Middle frontal gyrus (tissue), 1 donor: ENCODE measurements around the gene PSMB3.

Source experiments
- DNase-seq: peaks from one replicate; pipeline ENCODE4 v3.0.0-alpha.2; 2015; ENCODE audit warnings: low spot score; ENCODE audit errors: extremely low spot score

PSMB3 gene

DNA sequence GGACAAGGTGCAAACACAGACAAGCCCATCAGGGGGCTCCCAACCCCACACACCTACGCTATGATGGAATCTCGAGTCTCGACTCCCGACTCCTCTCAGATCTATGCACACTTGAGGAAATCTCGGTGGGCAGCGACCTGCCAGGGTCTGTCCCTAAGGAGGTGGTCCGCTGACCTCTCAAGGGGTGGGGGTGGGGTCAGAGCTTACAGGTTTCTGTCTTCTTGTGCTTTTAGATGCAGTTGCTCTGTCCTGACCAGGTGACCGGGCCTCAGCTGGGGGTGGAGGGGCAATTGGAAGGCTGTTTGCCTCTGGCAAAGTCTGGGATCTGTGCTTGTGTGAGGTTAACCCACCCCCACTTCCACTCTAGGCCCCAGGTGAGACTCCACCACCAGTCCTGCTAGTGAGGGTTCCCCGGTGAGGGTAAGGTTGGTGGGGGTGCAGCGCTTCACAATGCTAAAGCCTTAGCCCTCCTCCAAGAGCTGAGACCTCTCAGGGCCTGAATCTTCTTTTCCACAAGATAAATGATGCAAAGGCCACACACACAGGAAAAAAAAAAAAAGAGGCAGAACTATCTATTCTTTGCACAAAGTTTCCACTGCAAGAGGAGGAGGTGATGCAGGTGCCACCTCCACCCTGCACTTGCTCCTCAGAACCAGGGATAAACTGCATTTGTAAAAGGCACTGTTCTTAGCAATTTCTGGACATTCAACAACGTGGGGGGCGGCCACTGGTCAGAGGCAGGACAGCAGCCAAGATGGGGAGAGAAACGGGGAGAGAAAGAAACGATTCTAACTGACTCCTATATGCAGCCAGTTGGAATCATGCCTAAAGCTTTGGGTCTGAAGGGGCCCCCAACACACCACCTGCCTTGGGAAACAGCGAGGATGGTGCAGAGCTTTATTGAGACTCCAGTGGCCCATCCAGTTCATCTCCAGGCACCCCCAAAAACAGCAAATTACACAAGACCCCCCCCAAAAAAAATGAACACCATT lies 18.3 kb upstream of the PSMB3 start:
- no peak for DNase-seq

GRCh38 chr17:38735161-38735997 lies 17.2 kb upstream of the PSMB3 start:
- no peak for DNase-seq

GRCh38 chr17:38738007-38738662 lies 14.4 kb upstream of the PSMB3 start:
- no peak for DNase-seq

DNA sequence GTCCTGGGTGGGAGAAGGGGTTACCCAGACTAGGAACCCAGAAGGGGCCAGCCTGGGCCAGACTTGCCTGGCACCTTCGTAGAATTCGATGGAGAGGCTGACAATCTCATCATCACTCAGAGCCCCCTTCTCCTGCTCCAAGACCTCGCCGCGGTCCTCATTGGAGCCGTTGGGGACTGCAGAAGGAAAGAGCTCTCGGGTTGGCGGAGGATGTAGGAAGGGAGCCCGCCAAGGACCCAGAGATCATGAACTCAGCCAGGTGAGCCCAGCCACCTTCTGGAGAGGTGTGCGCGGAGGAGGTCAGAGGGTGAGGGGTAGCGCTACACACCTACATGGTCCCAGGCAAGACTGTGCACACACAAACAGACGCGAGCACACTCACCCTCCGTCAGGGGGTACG lies 13.9 kb upstream of the PSMB3 start:
- no peak for DNase-seq

DNA sequence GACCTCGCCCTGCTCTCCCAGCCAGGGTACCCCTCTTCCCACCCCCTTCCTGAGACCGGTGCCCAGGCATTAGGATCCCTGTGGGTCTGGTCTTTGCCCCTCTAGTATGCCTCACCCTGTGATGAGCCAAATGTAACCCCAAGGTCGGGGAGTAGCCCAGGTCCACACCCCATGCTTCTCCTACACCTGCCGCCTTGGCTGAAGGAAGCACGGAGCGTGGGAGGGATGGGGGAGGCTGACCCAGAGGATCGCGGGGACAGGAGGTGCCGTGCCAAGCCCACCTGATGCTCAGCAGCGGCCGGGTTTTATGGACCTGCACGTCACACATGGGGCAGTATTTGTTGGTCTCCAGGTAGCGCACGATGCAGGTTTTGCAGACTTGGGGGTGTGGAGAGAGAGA lies 13.2 kb upstream of the PSMB3 start:
- DNase-seq, result no peak

- no peak for DNase-seq
Observed at GRCh38 chr17:38740044-38740443, 12.5 kb upstream of the PSMB3 start.

GRCh38 chr17:38740806-38741205 lies 11.7 kb upstream of the PSMB3 start:
- DNase-seq, result no peak

GRCh38 chr17:38741461-38741860 lies 11.1 kb upstream of the PSMB3 start:
- no peak for DNase-seq

DNA sequence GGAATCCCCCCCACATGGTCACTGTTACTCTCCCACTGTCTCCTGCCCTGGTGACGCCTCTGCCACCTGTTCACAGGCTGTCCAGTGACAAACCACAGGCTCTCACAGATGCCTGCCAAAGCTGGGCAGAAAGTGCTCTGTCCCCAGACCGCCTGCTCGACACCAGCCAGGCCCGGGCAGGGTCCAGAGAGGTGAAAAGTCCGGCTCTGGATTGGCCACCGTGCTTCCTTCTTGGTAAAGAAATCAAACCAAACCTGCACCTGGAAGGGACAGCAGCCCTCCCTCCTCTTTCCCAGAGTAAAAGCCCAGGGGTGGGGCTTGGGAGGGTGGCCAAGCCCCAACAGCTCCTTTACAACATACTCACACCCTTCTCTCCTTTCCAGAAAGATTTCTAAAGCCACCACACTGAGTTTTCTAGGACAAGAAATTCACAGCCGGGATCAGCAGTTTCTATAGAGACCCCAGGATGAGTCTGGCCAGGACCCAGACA lies 10.6 kb upstream of the PSMB3 start:
- DNase-seq, result no peak

- no peak for DNase-seq
Observed at GRCh38 chr17:38742411-38743308, 9.9 kb upstream of the PSMB3 start.

- DNase-seq, result no peak
Observed at GRCh38 chr17:38743556-38744171, 8.9 kb upstream of the PSMB3 start.

DNA sequence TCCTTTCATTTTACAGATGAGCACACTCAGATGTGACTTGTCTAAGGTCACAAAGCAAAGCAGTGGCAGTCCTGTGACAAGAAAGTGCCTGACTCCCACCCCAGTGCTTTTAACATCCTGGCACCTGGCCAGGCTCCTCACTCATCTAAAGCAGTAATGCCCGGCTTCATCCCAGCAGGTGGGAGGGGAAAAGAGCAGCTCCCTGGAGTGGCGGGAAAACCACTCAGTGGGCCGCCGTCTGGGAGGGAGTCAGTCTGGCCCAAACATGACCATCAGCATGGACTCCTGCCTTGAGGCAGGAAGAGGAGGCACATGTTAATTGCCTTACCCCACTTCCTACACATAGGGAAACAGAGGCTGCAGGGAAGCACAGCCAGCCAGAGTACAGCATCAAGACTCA lies 7.0 kb upstream of the PSMB3 start:
- DNase-seq, result no peak

DNA sequence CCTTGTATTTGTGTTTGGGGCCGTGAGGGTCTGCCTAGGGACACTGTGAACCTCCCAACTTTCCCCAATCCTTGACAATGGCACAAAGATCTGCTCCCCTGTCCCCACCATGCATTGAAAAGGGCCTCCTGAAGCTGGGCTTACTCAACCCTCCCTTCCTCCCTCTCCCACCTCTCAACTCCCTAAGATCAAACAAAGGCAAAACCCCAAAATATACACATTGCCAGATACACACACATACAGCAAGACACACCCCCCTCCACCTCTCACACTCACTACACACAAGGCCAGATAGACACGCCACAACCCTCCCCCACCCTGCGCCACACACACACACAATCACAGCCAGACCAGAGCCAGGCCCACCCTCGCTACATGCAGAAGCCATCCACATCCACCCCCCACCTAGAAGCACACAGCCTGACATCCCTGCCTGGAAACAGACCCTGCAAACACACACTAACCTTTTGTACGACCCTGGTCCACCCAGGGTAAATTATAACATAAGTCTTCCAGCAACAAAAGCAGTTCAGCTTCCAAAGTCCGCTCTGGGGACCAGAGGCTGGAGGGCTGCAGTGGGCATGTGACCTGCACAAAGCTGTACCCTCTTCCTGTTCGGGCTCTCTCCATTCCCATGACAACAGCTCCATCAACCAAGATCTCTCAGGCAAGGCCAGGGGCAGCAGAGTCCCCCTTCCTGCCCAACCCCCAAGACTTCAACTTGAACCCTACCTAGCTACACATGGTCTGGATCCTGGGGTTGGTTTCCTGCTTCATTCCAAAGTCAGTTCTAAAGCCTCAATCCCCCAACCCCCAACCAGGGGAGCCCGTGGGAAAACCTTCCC lies 6.3 kb upstream of the PSMB3 start:
- no peak for DNase-seq

GRCh38 chr17:38746849-38747462 lies 5.6 kb upstream of the PSMB3 start:
- no peak for DNase-seq

DNA sequence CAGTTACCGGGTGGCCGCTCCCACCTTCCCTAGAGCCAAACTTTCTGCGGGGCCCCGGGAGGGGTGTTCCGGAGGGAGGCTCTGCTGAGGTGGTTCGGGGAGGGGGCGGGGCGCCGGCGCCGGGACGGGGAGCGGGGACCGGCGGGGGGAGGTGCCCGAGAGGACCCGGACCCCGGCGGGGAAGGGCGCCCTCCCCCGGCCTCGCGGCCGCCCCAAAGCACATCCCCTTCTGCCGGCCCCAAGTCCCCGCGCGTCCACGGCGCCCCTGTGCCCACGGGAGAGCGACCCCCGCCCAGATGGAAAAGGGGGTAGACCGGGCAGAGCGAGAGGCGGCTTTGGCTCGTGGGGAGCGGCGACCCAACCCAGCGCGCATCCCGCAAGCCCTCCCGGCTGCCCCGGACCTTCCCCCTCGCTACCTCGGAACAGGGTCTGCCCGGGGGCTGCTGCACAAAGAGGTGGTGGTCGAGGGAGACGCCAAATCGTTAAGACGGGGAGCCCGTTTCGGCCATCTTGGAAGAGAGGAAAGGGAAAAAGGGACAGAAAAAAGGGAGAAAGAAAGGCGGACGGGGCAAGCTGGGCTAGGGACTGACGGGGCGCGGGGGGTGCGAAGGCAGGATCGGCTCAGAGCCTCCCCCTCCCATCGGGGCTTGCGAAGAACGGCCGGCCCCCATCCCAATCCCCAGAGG lies 4.9 kb upstream of the PSMB3 start:
- DNase-seq, result no peak

DNA sequence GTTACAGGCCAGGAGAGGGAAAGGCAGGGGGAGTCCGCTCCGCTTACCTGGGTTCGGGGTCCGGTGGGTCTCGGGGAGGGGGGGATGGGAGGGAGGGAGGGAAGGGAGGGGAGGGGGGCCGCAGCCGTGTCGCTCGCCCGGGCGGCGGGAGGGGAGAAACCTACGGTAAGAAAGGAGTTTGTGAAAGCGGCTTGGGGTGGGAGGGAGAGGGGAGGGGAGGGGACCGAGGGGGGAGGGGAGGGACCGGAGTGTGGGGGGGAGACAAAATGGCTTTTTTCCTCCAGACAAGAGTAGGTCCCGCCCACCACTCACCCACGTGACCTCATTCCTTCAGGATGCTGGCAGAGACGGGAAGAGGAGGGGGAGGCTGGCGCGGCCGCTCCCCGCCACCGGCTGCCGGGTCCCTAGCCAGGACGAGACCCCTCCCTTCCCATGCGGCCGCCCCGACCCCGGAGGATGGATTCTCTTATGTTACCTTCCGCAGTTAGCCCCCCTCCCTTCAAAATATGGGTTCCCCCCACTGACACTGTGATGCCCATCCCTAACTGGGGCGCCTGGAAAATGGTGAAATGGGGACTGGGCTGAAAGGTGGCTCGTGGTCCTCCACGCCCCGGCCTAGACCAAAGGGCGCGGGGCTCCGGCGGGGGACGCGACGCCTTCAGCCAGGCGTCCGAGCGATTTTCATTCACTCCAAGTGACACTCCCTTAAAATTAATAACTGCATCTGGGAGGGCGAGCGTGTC lies 4.2 kb upstream of the PSMB3 start, which contains the start of gene PCGF2:
PCGF2 (minus strand) TSS at position 188 of the 743 bp plus-strand sequence. CDS start 7,934 bp downstream, outside the sequence.
- DNase-seq, result no peak

DNA sequence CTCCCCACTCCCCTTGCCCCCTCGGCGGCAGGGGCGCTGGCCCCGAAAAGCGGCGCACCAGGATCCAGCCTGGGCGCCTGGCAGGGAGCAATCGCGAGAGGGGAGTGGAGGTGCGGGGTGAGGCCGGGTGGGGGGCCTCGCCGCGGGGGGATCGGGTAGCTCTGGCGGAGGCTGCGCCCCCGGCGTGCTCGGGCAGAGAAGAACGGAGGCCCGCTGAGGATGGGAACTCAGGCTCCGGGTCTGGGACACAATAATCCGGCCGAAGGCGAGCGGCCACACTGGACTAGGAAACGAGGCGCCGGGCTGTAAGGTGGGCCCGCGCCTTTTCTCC lies 3.7 kb upstream of the PSMB3 start:
- DNase-seq, result no peak
